CD4-positive, alpha-beta T cell treated with Interleukin-15 for 4 hours (primary cell): ENCODE results near the gene CRYGN.

Experiments used
- DNase-seq: peaks from one replicate; pipeline ENCODE4 v3.0.0-alpha.2; 2020; ENCODE audit warnings: low spot score

The CRYGN gene

GRCh38 chr7:151438864-151439601 lies 908 bp downstream of the CRYGN start:
- DNase-seq: no peak

- DNase-seq: no peak
Observed at GRCh38 chr7:151437866-151438516, 1.9 kb downstream of the CRYGN start.

- DNase-seq: no peak
Observed at GRCh38 chr7:151437159-151437553, 2.8 kb downstream of the CRYGN start.

- no peak for DNase-seq
Observed at GRCh38 chr7:151436446-151437158, 3.3 kb downstream of the CRYGN start.

- DNase-seq: no peak
Observed at GRCh38 chr7:151435971-151436370, 4.0 kb downstream of the CRYGN start.

- no peak for DNase-seq
Observed at GRCh38 chr7:151435103-151435916, 4.6 kb downstream of the CRYGN start.

GRCh38 chr7:151434549-151434948 lies 5.4 kb downstream of the CRYGN start:
- no peak for DNase-seq

GRCh38 chr7:151433721-151434400 lies 6.1 kb downstream of the CRYGN start:
- no peak for DNase-seq

- peak; percentile 52 for DNase-seq
Observed at GRCh38 chr7:151432658-151433521, 7.1 kb downstream of the CRYGN start.

GRCh38 chr7:151431768-151432311 lies 8.1 kb downstream of the CRYGN start:
- no peak for DNase-seq

- no peak for DNase-seq
Observed at GRCh38 chr7:151431281-151431767, 8.6 kb downstream of the CRYGN start.

- DNase-seq: no peak
Observed at GRCh38 chr7:151430391-151431205, 9.3 kb downstream of the CRYGN start.

GRCh38 chr7:151429560-151430331 lies 10.2 kb downstream of the CRYGN start:
- peak; percentile 63 for DNase-seq

GRCh38 chr7:151429237-151429559 lies 10.7 kb downstream of the CRYGN start:
- no peak for DNase-seq

- no peak for DNase-seq
Observed at GRCh38 chr7:151428378-151429236, 11.3 kb downstream of the CRYGN start.

- DNase-seq: no peak
Observed at GRCh38 chr7:151427705-151428377, 12.1 kb downstream of the CRYGN start.
